GM19372 (cell line): ENCODE data around the gene ABCD1.
"Not testable (repeated sequence)": the region's sequence is repeated elsewhere in the genome, so short reads cannot be mapped to it uniquely, and the experiment has no call there.

Source experiments
- ATAC-seq: cut with Tn5 transposase; IDR thresholded peaks from one replicate; pipeline ENCODE4 v1.9.1; 2021; ENCODE audit warnings: mild to moderate bottlenecking, low read depth, moderate library complexity; ENCODE audit not compliant: unreplicated experiment

The ABCD1 gene

GRCh38 chrX:153693216-153694086 lies 31.2 kb upstream of the ABCD1 start:
- no peak for ATAC-seq

DNA sequence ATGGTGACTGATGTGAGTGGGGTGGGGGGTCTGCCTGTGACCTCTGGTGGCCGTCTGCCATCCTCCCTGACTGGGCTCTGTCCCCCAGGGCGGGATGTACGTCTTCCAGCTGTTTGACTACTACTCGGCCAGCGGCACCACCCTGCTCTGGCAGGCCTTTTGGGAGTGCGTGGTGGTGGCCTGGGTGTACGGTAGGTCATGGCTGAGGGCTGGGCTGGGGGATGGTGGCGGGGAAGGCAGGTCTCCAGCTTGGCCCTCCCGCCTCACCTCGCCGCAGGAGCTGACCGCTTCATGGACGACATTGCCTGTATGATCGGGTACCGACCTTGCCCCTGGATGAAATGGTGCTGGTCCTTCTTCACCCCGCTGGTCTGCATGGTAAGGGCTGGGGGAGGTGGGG lies 30.4 kb upstream of the ABCD1 start:
- not testable (repeated sequence) for ATAC-seq

GRCh38 chrX:153694687-153695270 lies 29.9 kb upstream of the ABCD1 start:
- no peak for ATAC-seq

DNA sequence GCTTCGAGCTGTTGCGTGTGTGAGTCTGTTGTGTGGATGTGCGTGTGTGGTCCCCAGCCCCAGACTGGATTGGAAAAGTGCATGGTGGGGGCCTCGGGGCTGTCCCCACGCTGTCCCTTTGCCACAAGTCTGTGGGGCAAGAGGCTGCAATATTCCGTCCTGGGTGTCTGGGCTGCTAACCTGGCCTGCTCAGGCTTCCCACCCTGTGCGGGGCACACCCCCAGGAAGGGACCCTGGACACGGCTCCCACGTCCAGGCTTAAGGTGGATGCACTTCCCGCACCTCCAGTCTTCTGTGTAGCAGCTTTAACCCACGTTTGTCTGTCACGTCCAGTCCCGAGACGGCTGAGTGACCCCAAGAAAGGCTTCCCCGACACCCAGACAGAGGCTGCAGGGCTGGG lies 28.6 kb upstream of the ABCD1 start:
- ATAC-seq: no peak

DNA sequence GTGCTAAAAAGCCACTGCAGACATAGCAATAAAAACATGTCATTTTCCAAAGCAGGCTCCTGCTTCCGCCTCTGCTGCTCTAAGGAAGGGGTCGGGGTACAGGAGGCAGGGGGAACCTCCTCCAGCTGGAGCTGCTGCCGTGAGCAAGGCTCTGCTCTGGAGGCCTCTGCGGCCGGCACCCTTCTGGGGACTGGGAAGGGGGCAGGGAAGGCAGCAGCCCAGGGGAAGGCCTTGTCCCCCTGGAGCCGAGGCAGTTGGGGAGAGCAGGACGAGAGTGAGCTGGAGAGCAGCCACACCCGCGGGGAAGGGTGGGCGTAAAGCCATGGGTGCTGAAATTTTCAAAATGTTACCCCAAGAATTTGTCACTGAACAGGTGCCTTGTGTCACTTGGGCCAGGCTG lies 28.1 kb upstream of the ABCD1 start:
- ATAC-seq: not testable (repeated sequence)

- ATAC-seq: not testable (repeated sequence)
Measured at GRCh38 chrX:153696986-153697722, 27.5 kb upstream of the ABCD1 start.

- ATAC-seq: no peak
Measured at GRCh38 chrX:153697924-153698865, 26.5 kb upstream of the ABCD1 start.

GRCh38 chrX:153699210-153699783 lies 25.4 kb upstream of the ABCD1 start:
- not testable (repeated sequence) for ATAC-seq

GRCh38 chrX:153699784-153700371 lies 24.8 kb upstream of the ABCD1 start:
- not testable (repeated sequence) for ATAC-seq

DNA sequence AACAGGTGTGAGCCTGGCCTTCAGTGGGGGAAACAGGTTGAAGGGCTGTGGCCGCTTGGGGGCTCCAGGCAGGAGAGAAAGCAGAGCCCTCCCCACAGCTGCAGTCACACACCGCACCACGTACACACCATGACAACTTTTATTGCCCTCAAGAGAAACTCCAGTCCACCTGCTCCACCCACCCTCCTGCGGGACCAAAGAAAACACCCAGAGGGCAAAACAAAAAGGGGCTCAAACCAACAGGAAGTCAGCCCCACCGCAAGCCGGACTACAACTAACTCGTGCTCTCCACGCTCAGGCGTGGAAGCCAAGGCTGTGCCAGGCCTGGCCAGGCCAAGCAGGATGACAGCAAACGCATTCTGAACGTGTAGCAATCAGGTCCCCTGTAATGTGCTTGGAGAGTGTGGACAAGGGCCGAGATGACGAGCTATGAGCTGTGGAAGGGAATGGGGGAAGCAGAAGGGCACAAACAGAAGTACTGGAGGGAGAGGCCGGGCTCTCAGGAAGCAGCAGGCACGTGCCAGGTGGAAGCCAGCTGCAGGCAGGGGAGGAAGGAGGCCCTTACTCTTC lies 24.2 kb upstream of the ABCD1 start:
- ATAC-seq: no peak

- no peak for ATAC-seq
Measured at GRCh38 chrX:153700967-153701366, 23.7 kb upstream of the ABCD1 start.

DNA sequence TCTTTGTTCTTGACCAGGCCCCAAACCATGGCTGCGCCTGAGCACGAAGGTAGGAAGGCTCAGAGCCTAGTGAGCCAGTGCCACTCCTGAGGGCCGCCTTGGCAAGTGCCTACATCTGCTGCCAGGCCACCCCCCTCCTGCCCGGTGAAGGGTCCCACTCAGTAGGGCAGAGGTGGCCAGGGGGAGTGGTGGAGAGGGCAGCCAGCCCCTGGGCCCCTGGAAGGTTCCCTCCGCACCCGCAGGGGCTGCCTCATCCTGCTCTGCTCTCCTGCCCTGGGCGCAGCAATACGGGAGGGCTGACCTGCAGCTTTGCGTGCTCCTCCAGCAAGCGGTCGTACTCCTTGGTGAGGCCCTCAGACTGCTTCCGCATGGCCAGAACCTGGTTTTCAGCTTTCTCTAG lies 22.9 kb upstream of the ABCD1 start:
- no peak for ATAC-seq

- ATAC-seq: no peak
Measured at GRCh38 chrX:153702336-153703035, 22.2 kb upstream of the ABCD1 start.

- no peak for ATAC-seq
Measured at GRCh38 chrX:153703036-153703370, 21.7 kb upstream of the ABCD1 start.

GRCh38 chrX:153704021-153704526 lies 20.6 kb upstream of the ABCD1 start:
- ATAC-seq: no peak

GRCh38 chrX:153704631-153705402 lies 19.8 kb upstream of the ABCD1 start:
- not testable (repeated sequence) for ATAC-seq

DNA sequence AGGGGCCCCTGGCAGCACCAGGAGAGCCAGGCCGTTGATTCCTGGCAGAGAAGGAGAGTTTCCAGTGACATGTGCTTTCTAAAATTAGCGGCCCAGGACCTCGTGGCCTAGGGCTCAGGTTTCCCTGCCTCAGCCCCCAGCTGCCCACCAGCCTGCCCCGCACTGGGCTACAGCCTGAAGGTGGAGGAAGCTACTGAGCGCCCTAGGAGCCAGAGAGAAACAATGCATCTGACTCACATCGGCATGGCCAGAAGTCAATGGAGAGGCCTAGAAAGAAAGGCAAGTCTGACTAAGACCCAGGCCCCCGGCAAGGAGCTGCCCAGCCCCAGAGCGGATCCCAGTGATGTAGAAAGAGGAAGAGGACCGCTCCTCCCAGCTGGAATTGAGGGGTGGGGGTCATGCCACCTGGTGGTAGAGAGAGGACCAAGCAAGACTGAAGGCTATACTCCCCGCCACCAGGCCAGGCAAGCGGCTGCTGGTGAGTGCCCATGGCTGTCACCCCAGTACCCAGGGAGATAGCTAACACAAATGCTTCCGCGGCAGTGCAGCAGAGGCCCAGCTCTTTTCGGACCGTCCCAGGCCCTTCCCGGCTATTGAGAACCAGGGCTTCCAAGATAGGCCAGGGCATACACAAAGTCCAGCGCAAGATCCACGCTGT lies 19.1 kb upstream of the ABCD1 start:
- ATAC-seq: not testable (repeated sequence)
